ENCODE data around the gene ISOC2.
"Not testable (repeated sequence)": the region's sequence is repeated elsewhere in the genome, so short reads cannot be mapped to it uniquely, and the experiment has no call there.

ISOC2 gene

DNA sequence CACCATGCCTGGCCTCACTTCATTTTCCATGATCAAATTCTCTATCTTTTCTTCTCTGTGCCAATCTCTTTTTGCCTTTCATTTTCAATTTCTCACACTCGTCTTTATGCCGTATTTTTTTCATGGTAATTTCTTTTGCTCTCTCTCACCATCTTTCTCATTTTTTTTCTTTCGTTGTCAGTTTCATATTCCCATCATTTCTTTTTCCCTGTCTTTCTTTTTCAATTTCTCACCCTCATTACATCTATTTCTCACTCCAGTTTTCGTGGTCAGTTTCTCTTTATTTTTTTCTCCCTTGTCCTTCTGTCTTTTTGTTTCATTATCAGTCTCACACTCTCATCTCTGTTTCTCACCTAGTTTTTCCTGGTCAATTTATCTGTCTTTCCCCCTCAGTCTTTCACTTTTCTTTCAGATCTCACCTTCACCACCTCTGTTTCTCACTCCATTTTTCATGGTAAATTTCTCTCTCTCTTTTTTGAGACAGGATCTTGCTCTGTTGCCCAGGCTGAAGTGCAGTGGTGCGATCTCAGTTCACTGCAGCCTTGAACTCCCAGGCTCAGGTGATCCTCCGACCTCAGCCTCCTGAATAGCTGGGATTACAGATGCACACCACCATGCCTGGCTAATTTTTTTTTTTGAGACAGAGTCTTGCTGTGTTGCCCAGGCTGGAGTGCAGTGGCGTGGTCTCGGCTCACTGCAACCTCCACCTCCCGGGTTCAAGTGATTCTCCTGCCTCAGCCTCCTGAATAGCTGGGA, 40.9 kb upstream of the ISOC2 start:
- no peak for DNase-seq (ENCODE audit: insufficient read length, low spot score)
- TF ChIP-seq, protein P1, sequence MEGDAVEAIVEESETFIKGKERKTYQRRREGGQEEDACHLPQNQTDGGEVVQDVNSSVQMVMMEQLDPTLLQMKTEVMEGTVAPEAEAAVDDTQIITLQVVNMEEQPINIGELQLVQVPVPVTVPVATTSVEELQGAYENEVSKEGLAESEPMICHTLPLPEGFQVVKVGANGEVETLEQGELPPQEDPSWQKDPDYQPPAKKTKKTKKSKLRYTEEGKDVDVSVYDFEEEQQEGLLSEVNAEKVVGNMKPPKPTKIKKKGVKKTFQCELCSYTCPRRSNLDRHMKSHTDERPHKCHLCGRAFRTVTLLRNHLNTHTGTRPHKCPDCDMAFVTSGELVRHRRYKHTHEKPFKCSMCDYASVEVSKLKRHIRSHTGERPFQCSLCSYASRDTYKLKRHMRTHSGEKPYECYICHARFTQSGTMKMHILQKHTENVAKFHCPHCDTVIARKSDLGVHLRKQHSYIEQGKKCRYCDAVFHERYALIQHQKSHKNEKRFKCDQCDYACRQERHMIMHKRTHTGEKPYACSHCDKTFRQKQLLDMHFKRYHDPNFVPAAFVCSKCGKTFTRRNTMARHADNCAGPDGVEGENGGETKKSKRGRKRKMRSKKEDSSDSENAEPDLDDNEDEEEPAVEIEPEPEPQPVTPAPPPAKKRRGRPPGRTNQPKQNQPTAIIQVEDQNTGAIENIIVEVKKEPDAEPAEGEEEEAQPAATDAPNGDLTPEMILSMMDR (IDR thresholded peaks at IDR 0.05; ENCODE audit: insufficient read depth, missing control alignments): no peak
- no peak for FAIRE-seq

DNA sequence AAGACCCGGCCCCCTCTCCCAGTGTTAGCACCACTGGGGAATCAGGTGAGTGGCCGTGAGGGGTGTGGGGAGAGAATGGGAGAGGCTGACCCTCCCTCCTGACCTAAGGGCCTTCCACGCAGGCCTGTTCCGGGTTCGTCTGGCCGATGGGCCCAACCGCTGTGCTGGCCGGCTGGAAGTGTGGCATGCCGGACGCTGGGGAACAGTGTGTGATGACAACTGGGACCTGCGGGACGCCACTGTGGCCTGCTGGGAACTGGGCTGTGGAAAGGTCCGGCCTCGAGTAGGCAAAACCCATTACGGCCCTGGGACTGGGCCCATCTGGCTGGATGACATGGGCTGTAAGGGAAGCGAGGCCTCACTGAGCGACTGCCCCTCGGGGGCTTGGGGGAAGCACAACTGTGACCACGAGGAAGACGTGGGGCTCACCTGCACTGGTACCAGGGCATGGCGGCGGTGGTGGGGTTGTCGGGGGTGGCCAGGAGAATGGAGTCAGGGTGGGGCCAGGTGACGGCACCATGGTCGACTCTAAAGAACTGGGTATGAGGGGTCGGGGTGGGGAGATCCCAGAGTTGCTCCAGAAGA, 39.0 kb upstream of the ISOC2 start:
- DNase-seq (ENCODE audit: insufficient read length, low spot score) (no peak), FAIRE-seq (no peak)
- TF ChIP-seq, protein P1 (IDR thresholded peaks at IDR 0.05; ENCODE audit: insufficient read depth, missing control alignments): no peak

DNA sequence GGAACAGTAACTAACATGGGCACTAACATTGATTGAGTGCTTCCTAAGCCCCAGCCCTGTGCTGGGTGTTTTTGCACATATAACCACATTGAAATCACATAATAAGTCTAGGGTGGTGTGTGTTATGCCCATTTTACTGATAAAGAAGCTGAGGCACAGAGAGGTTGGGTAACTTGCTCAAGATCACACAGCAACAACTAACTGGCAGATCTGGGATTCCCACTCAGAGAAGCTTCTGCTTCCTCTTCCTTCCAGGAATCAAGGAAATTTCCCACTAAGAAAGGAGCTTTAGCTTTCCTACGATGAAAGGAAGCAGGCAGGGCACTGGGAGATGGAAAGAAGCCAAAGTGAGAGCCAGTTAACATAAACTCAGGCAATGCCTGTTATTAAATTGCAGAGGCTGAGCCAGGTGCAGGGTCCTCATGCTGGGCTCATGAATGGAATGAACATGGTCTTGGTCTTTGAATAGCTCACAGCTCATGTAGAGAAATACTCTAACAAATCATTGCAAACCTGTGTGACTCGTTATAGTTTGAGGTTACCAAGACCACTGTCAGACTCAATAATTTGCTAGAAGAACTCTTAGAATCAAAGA, 36.9 kb upstream of the ISOC2 start:
- DNase-seq (ENCODE audit: insufficient read length, low spot score) (no peak), FAIRE-seq (no peak)
- TF ChIP-seq, protein P1 (IDR thresholded peaks at IDR 0.05; ENCODE audit: insufficient read depth, missing control alignments): no peak

DNA sequence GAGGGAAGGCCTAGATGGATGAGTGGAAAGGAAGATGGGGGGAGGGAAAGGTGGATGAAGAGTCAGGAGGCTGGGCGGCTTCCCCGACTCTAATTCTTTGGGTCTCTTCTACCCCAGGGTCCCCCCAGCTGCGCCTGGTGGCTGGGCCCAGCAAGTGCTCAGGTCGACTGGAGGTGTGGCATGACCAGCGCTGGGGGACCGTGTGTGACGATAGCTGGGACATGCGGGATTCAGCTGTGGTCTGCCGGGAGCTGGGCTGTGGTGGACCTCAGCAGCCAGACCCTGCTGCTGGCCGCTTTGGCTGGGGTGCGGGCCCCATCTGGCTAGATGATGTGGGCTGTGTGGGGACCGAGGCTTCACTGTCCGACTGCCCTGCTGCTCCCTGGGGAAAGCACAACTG, 36.3 kb upstream of the ISOC2 start:
- TF ChIP-seq, protein P1 (IDR thresholded peaks at IDR 0.05; ENCODE audit: insufficient read depth, missing control alignments): no peak
- DNase-seq (ENCODE audit: insufficient read length, low spot score) (no peak), FAIRE-seq (no peak)

DNA sequence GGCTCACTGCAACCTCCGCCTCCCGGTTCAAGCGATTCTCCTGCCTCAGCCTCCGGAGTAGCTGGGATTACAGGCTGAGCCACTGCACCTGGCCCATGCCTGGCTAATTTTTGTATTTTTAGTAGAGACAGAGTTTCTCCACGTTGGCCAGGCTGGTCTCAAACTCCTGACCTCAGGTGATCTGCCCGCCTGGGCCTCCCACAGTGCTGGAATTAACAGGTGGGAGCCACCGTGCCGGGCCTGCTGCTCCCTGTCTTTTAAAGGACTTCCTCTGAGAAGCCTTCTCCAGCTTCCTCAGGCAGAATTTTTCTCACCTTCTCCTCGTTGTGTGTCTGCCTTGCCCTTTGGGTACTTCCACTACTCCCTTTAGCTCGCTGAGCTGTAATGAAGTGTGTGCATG, 35.4 kb upstream of the ISOC2 start:
- not testable (repeated sequence) for FAIRE-seq; DNase-seq (ENCODE audit: insufficient read length, low spot score)

DNA sequence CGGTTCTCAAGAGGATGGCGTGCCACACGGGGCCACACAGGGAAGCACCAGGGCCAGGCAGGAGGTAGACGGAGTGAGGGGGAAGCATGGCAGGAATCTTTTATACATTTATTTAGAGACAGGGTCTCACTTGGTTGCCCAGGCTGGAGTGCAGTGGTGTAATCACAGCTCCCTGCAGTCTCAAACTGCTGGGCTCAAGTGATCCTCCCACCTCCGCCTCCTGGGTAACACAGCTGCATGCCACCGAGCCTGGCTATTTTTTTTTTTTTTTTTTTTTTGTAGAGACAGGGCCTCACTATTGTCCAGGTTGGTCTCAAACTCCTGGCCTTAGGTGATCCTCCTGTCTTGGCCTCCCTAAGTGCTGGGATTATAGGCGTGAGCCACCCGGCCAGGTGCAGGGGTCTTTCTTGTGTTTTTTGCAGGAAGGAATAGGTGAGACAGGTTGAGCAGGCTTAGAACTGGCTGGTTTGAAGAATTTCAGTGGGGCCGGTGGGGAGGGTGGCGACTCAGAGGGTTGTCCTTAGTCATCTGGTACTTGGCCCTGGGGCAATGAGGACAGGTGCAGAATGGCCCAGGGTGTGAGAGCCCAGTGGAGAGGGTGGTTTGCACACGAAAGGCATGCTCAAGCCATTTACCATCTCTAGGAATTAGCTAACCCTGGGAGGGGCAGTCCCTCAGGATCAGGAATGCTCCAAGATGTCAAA, 34.4 kb upstream of the ISOC2 start:
- TF ChIP-seq, protein P1 (IDR thresholded peaks at IDR 0.05; ENCODE audit: insufficient read depth, missing control alignments): no peak
- DNase-seq (ENCODE audit: insufficient read length, low spot score) (no peak), FAIRE-seq (no peak)

DNA sequence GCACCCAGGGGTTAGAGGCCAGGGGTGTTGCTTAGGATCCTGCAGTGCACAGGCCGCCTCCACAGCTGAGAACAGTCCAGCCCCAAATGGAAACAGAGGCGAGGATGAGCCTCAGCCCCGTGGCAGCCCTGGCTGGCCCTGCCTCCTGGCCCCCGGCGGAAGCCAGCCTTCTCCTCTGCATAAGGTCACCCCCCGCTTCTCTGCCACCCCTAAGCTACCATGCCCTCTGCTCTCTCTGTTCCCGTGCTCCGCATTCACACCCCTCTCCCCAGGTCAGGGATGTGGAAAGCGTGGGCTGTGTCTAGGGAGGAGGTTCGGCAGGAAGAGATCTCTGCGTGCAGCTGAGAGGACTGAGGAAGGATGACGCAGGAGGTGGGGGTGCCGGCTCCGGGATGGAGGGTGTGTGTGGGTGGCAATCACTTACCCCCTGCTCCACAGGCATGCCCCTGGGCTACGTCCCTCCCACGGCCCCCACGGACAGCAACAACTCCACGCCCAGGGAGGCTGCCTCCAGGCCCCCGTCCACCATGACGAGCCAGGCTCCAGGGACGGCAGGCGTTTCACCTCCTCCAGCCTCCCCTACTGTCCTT, 32.8 kb upstream of the ISOC2 start:
- no peak for FAIRE-seq
- TF ChIP-seq, protein P1 (IDR thresholded peaks at IDR 0.05; ENCODE audit: insufficient read depth, missing control alignments): no peak
- no peak for DNase-seq (ENCODE audit: insufficient read length, low spot score)
